Neural cell (in vitro differentiated cells): Measurements from ENCODE around the gene RPL37. TPM values are rescaled to one million over a fixed set of nuclear protein-coding genes. Genes with fewer than 3 reads are reported as not detected.

Experiments
- H2AFZ ChIP-seq: fragments of 200-600, 300-800 bp; sonication (generic), shearing (Covaris generic); 2 replicates; pipeline ENCODE4 v1.6.0; 2014; ENCODE audit warnings: low read depth, mild to moderate bottlenecking, antibody characterized with exemption, low read length, moderate library complexity
- H3F3A ChIP-seq: fragments of 200-600 bp; shearing (Covaris generic); 2 replicates; pipeline ENCODE4 v1.6.1; 2016; ENCODE audit warnings: mild to moderate bottlenecking, moderate library complexity, mixed read lengths, antibody characterized with exemption, low read length; ENCODE audit not compliant: insufficient read depth, poor library complexity, severe bottlenecking
- H3K27ac ChIP-seq: fragments of 200-600, 300-800 bp; sonication (generic), shearing (Covaris generic); 2 replicates; pipeline ENCODE4 v1.5.1; 2014; ENCODE audit warnings: mild to moderate bottlenecking, low read length, moderate library complexity
- H3K27me3 ChIP-seq: fragments of 300-800, 200-600 bp; sonication (generic), shearing (Covaris generic); 2 replicates; pipeline ENCODE4 v1.6.0; 2014; ENCODE audit warnings: mild to moderate bottlenecking, low read depth, low read length, moderate library complexity; ENCODE audit not compliant: insufficient read depth
- H3K36me3 ChIP-seq: fragments of 300-800, 200-600 bp; sonication (generic), shearing (Covaris generic); 2 replicates; pipeline ENCODE4 v1.5.1; 2014; ENCODE audit warnings: mild to moderate bottlenecking, antibody characterized with exemption, low read length, moderate library complexity; ENCODE audit not compliant: insufficient read depth
- H3K4me2 ChIP-seq: fragments of 300-800, 200-600 bp; sonication (generic), shearing (Covaris generic); 2 replicates; pipeline ENCODE4 v1.6.0; 2014; ENCODE audit warnings: mild to moderate bottlenecking, low read length
- H3K4me3 ChIP-seq: fragments of 300-800, 200-600 bp; sonication (generic), shearing (Covaris generic); 2 replicates; pipeline ENCODE4 v1.5.1; 2014; ENCODE audit warnings: mild to moderate bottlenecking, low read length, moderate library complexity
- H3K79me2 ChIP-seq: fragments of 200-600 bp; shearing (Covaris generic); replicated peaks from 2 replicates; pipeline ENCODE4 v1.6.0; 2014; ENCODE audit warnings: mild to moderate bottlenecking, low read length, moderate library complexity; ENCODE audit not compliant: insufficient read depth
- H3K9ac ChIP-seq: fragments of 300-800, 200-600 bp; sonication (generic), shearing (Covaris generic); 2 replicates; pipeline ENCODE4 v1.6.1; 2016; ENCODE audit warnings: mild to moderate bottlenecking, low read length, mixed read lengths
- H3K9me2 ChIP-seq: fragments of 200-600 bp; shearing (Covaris generic); 2 replicates; pipeline ENCODE4 v1.6.1; 2016; ENCODE audit warnings: mild to moderate bottlenecking, low read length, mixed read lengths; ENCODE audit not compliant: insufficient read depth
- H3K9me3 ChIP-seq: fragments of 200-600, 300-800 bp; sonication (generic), shearing (Covaris generic); 2 replicates; pipeline ENCODE4 v1.6.1; 2016; ENCODE audit warnings: mild to moderate bottlenecking, mixed run types, low read length, moderate library complexity, mixed read lengths
- H4K20me1 ChIP-seq: fragments of 200-600 bp; shearing (Covaris generic); 2 replicates; pipeline ENCODE4 v1.6.1; 2016; ENCODE audit warnings: mild to moderate bottlenecking, mixed run types; ENCODE audit not compliant: insufficient read depth
- EP300 ChIP-seq: fragments of 450-650 bp; conservative IDR thresholded peaks from 2 replicates; pipeline ENCODE4 v1.6.1; 2014; ENCODE audit warnings: antibody characterized with exemption, mild to moderate bottlenecking, moderate library complexity; ENCODE audit not compliant: poor library complexity, severe bottlenecking
- EZH2 ChIP-seq: fragments of 200-600, 300-800 bp; shearing (Covaris generic), sonication (generic); IDR thresholded peaks from 2 replicates; pipeline ENCODE4 v1.6.1; 2014; ENCODE audit warnings: antibody characterized with exemption, low read length, borderline replicate concordance, mild to moderate bottlenecking; ENCODE audit not compliant: insufficient read depth, poor library complexity, severe bottlenecking
- MXI1 ChIP-seq: fragments of 450-650 bp; conservative IDR thresholded peaks from 2 replicates; pipeline ENCODE4 v1.6.1; 2014; ENCODE audit warnings: antibody characterized with exemption, mild to moderate bottlenecking; ENCODE audit not compliant: poor library complexity, severe bottlenecking
- POLR2AphosphoS5 ChIP-seq: IDR thresholded peaks from 2 replicates; pipeline ENCODE4 v1.6.1; 2012
- RAD21 ChIP-seq: fragments of 450-650 bp; conservative IDR thresholded peaks from 2 replicates; pipeline ENCODE4 v1.6.1; 2014; ENCODE audit warnings: antibody characterized with exemption, mild to moderate bottlenecking, moderate library complexity
- SMC3 ChIP-seq: fragments of 450-650 bp; conservative IDR thresholded peaks from 2 replicates; pipeline ENCODE4 v1.6.1; 2014; ENCODE audit warnings: antibody characterized with exemption, mild to moderate bottlenecking, moderate library complexity; ENCODE audit not compliant: poor library complexity
- TAF1 ChIP-seq: IDR thresholded peaks from 2 replicates; pipeline ENCODE4 v1.6.1; 2012; ENCODE audit warnings: low read depth
- polyA plus RNA-seq: library from polyadenylated mRNA; depleted of rRNA; stranded (reverse); fragments of >200 nt; gene quantifications from 2 replicates; pipeline ENCODE4 v1.2.3, GENCODE V29; 2014
- TF ChIP-seq, protein P1 (sequence below): fragments of 450-650 bp; IDR thresholded peaks from 2 replicates; pipeline ENCODE4 v1.5.1; 2014; ENCODE audit warnings: antibody characterized with exemption, mild to moderate bottlenecking, moderate library complexity; ENCODE audit not compliant: poor library complexity, severe bottlenecking
- TF ChIP-seq, protein P2 (sequence below): IDR thresholded peaks from 2 replicates; pipeline ENCODE4 v1.6.1; 2012; ENCODE audit warnings: borderline replicate concordance

Gene RPL37
- polyA plus RNA-seq, 1 donor from 2014 or later = 107 TPM

DNA sequence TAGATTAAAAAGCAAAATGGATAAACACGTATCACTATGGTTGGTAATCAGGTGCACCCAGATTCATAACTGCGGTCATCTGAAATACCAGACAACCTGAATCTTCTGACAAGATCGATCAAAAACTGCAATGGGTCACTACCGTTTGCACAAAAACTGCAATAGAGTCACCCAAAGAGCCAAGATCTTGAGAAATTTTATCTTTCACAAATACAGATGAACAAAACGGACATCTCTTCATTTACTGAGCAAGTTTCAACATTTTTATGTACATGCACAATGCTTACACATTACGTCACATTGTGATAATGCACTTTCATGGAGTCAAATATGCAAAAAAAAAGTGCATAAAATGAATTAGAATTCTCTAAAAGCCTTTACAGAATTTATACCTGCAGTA, 55.5 kb downstream of the RPL37 start:
- Histone ChIP-seq H3K27ac (no peak overlapping the region), H3K4me2 (no peak overlapping the region), H3K27me3 (no peaks in the 10 kb centered on the region), H3F3A (no peaks in the 10 kb centered on the region), H3K9me3 (no peaks in the 10 kb centered on the region), H2AFZ (no peak overlapping the region), H3K36me3 (no peaks in the 10 kb centered on the region), H3K9ac (no peak overlapping the region), H3K9me2 (no peaks in the 10 kb centered on the region), H3K79me2 (peaks cover 64% of the 10 kb centered on the region), H4K20me1 (no peaks in the 10 kb centered on the region), H3K4me3 (no peak overlapping the region)
- TF ChIP-seq, protein P1, sequence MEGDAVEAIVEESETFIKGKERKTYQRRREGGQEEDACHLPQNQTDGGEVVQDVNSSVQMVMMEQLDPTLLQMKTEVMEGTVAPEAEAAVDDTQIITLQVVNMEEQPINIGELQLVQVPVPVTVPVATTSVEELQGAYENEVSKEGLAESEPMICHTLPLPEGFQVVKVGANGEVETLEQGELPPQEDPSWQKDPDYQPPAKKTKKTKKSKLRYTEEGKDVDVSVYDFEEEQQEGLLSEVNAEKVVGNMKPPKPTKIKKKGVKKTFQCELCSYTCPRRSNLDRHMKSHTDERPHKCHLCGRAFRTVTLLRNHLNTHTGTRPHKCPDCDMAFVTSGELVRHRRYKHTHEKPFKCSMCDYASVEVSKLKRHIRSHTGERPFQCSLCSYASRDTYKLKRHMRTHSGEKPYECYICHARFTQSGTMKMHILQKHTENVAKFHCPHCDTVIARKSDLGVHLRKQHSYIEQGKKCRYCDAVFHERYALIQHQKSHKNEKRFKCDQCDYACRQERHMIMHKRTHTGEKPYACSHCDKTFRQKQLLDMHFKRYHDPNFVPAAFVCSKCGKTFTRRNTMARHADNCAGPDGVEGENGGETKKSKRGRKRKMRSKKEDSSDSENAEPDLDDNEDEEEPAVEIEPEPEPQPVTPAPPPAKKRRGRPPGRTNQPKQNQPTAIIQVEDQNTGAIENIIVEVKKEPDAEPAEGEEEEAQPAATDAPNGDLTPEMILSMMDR = no peak
- TF ChIP-seq RAD21 = no peak
- TF ChIP-seq EP300 = no peak
- TF ChIP-seq SMC3 = no peak
- TF ChIP-seq MXI1 = no peak
- no peak for TF ChIP-seq POLR2AphosphoS5
- no peak for TF ChIP-seq EZH2
- TF ChIP-seq TAF1 = no peak
- TF ChIP-seq, protein P2, sequence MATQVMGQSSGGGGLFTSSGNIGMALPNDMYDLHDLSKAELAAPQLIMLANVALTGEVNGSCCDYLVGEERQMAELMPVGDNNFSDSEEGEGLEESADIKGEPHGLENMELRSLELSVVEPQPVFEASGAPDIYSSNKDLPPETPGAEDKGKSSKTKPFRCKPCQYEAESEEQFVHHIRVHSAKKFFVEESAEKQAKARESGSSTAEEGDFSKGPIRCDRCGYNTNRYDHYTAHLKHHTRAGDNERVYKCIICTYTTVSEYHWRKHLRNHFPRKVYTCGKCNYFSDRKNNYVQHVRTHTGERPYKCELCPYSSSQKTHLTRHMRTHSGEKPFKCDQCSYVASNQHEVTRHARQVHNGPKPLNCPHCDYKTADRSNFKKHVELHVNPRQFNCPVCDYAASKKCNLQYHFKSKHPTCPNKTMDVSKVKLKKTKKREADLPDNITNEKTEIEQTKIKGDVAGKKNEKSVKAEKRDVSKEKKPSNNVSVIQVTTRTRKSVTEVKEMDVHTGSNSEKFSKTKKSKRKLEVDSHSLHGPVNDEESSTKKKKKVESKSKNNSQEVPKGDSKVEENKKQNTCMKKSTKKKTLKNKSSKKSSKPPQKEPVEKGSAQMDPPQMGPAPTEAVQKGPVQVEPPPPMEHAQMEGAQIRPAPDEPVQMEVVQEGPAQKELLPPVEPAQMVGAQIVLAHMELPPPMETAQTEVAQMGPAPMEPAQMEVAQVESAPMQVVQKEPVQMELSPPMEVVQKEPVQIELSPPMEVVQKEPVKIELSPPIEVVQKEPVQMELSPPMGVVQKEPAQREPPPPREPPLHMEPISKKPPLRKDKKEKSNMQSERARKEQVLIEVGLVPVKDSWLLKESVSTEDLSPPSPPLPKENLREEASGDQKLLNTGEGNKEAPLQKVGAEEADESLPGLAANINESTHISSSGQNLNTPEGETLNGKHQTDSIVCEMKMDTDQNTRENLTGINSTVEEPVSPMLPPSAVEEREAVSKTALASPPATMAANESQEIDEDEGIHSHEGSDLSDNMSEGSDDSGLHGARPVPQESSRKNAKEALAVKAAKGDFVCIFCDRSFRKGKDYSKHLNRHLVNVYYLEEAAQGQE = no peak

DNA sequence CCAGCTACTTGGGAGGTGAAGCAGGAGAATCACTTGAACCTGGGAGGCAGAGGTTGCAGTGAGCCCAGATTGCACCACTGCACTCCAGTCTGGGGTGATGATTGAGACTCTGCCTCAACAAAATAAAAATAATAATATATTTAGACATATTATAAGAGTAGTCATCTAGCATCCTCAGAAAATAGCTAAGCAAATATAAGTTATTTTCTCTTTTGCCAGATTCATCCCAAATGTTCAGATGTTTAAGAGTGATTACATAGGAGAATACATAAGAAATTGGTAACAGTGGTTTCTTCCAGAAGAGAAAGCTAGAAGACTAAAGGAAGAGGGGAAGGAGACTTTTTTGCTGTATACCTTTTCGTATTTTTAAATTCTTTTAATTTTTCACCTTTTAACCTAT, 56.9 kb downstream of the RPL37 start:
- H3F3A ChIP-seq = no peaks in the 10 kb centered on the region
- H3K9me3 ChIP-seq = no peaks in the 10 kb centered on the region
- H3K27me3 ChIP-seq = no peaks in the 10 kb centered on the region
- no peak overlapping the region for H3K4me2 ChIP-seq
- H3K27ac ChIP-seq = no peak overlapping the region
- H4K20me1 ChIP-seq = no peaks in the 10 kb centered on the region
- peaks cover 50% of the 10 kb centered on the region for H3K79me2 ChIP-seq
- H3K36me3 ChIP-seq = no peaks in the 10 kb centered on the region
- H3K9ac ChIP-seq = no peak overlapping the region
- H3K9me2 ChIP-seq = no peaks in the 10 kb centered on the region
- H2AFZ ChIP-seq = no peak overlapping the region
- H3K4me3 ChIP-seq = no peak overlapping the region
- TF ChIP-seq, protein P1 = no peak
- TF ChIP-seq EP300 (no peak), POLR2AphosphoS5 (no peak), EZH2 (no peak), MXI1 (no peak), TAF1 (no peak), RAD21 (no peak), SMC3 (no peak)
- TF ChIP-seq, protein P2 = no peak
